ENCODE measurements around the gene RALGAPA1. TPM values are rescaled to one million over a fixed set of nuclear protein-coding genes. Genes with fewer than 3 reads are reported as not detected.

RALGAPA1 gene
- total RNA-seq, 2 experiments from 2014 or later = 27.6 to 36.5 TPM

GRCh38 chr14:35549551-35549950 lies 259.5 kb downstream of the RALGAPA1 start:
- Histone ChIP-seq H2AFZ (ENCODE audit: low read length) (no peak overlapping the region), H3K4me2 (ENCODE audit: low read length) (no peak overlapping the region), H3K4me3 (ENCODE audit: low read depth, low read length, poor library complexity, severe bottlenecking) (no peak overlapping the region), H3K4me1 (ENCODE audit: insufficient read depth, low read length, poor library complexity, severe bottlenecking) (no peaks in the 10 kb centered on the region), H3K9me3 (ENCODE audit: low read length) (no peaks in the 10 kb centered on the region), H3K9me2 (ENCODE audit: insufficient read depth, low read length) (no peaks in the 10 kb centered on the region), H3K27ac (ENCODE audit: low read depth, low read length, poor library complexity, severe bottlenecking) (no peak overlapping the region), H3K36me3 (ENCODE audit: insufficient read depth, low read length) (no peaks in the 10 kb centered on the region), H4K20me1 (ENCODE audit: insufficient read depth, low read length) (no peaks in the 10 kb centered on the region), H3K79me2 (ENCODE audit: insufficient read depth, low read depth, low read length) (no peaks in the 10 kb centered on the region)
- ChIA-PET POLR2A (interaction anchor here (0.7 kb wide), 1 partner anchor 164 kb away, joined by 3 read pairs; no protein-coding TSS in a partner anchor), CTCF (ENCODE audit: unreplicated experiment) (no interaction called here)
- no TSS peak for BruUV-seq (replicated peaks)
- DNase-seq (ENCODE audit: low spot score) = no peak
- intact Hi-C loops (cut with micrococcal nuclease; ENCODE audit: unreplicated experiment) = no loop called here
- TF ChIP-seq CTCF (conservative IDR thresholded peaks at IDR 0.05; ENCODE audit: low read length) (no peak), EZH2phosphoT487 (IDR thresholded peaks at IDR 0.05; ENCODE audit: borderline replicate concordance, low read depth, low read length) (no peak)

GRCh38 chr14:35543006-35543405 lies 266.1 kb downstream of the RALGAPA1 start:
- intact Hi-C loops (cut with micrococcal nuclease; ENCODE audit: unreplicated experiment) = no loop called here
- POLR2A ChIA-PET = interaction anchor here (0.6 to 0.9 kb wide), 4 partner anchors 8 to 458 kb away, joined by 3 to 4 read pairs (median 3); no protein-coding TSS in a partner anchor
- BruUV-seq (replicated peaks) = no TSS peak

More at GRCh38 chr14:35543006-35543405, 266.1 kb downstream of the RALGAPA1 start:
- H3K4me2 ChIP-seq (ENCODE audit: low read length) = no peak overlapping the region
- H3K4me1 ChIP-seq (ENCODE audit: insufficient read depth, low read length, poor library complexity, severe bottlenecking) = peaks cover 7% of the 10 kb centered on the region
- no peak for DNase-seq (ENCODE audit: low spot score)
- H3K79me2 ChIP-seq (ENCODE audit: insufficient read depth, low read depth, low read length) = no peaks in the 10 kb centered on the region
- H3K4me3 ChIP-seq (ENCODE audit: low read depth, low read length, poor library complexity, severe bottlenecking) = no peak overlapping the region
- H3K27ac ChIP-seq (ENCODE audit: low read depth, low read length, poor library complexity, severe bottlenecking) = no peak overlapping the region
- no peak for TF ChIP-seq CTCF (conservative IDR thresholded peaks at IDR 0.05; ENCODE audit: low read length)
- TF ChIP-seq EZH2phosphoT487 (IDR thresholded peaks at IDR 0.05; ENCODE audit: borderline replicate concordance, low read depth, low read length) = no peak
- H3K9me3 ChIP-seq (ENCODE audit: low read length) = no peaks in the 10 kb centered on the region
- no peaks in the 10 kb centered on the region for H4K20me1 ChIP-seq (ENCODE audit: insufficient read depth, low read length)
- H2AFZ ChIP-seq (ENCODE audit: low read length) = no peak overlapping the region
- CTCF ChIA-PET (ENCODE audit: unreplicated experiment) = no interaction called here
- H3K9me2 ChIP-seq (ENCODE audit: insufficient read depth, low read length) = no peaks in the 10 kb centered on the region
- no peaks in the 10 kb centered on the region for H3K36me3 ChIP-seq (ENCODE audit: insufficient read depth, low read length)
